Measurements from ENCODE around the gene TECPR2. TPM values are rescaled to one million over a fixed set of nuclear protein-coding genes. Genes with fewer than 3 reads are reported as not detected.

The TECPR2 gene
- 6.0 and 18.8 TPM in 2 replicates for total RNA-seq

DNA sequence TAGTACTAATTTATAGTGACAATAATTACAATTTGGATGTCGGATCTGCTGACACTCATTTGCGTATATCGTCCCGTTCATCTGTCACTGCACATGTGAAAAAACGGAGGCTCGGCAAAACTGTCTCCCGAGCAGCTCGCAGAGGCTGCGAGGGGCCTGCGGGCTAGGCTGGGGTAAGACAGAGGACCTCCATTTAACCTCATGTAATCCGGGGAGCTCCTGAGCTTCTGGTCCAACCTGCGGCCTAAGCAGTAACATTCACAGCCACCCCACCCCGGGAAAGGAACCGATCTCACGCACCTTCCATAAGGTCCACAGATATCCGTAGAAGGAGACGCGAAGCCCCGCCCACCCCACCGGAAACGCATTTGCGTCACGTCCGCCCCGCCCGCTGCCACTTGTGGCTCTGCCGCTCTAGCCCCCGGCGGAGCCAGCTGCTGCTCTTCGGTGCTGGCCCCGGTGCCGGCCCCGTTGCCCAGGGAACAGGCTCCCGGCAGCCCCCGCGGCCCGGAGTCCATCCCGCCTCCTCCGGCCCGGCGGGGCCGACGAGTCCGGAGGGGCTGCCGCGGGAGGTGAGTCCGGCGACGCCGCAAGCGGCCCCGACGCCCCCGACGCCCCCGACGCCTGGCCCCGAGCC lies at the start of gene TECPR2, which contains the start of gene CINP:
TSS of gene TECPR2 (plus strand) at position 397 of the 637 bp plus-strand sequence. CDS start 13,781 bp downstream, outside the sequence.
TSS of gene CINP (minus strand) at position 346 of the 637 bp plus-strand sequence. CDS start at position 307, 39 bp downstream.

GRCh38 chr14:102319351-102320032 lies 43.2 kb upstream of the TECPR2 start, which contains the start of gene ZNF839:
Gene ZNF839, plus strand, starts transcription at chr14:102319746. Its CDS starts 20 bp downstream, at chr14:102319766.

GRCh38 chr14:102509746-102510615 lies 147.2 kb downstream of the TECPR2 start, which contains the start of gene ANKRD9:
Gene ANKRD9, minus strand, starts transcription at chr14:102509776. Its CDS starts 1,887 bp downstream, at chr14:102507889.

Other genes with a start within 250 kb of the TECPR2 start
- 12.8 and 16.7 TPM in 2 replicates for gene WDR20, start 223.0 kb upstream of the TECPR2 start, total RNA-seq
- 1.8 and 2.8 TPM in 2 replicates for gene MOK, start 57.8 kb upstream of the TECPR2 start, total RNA-seq
- 7.3 and 7.5 TPM in 2 replicates for gene ZNF839, start 43.2 kb upstream of the TECPR2 start, total RNA-seq
- gene CINP, start 51 bp upstream of the TECPR2 start, total RNA-seq: 33.5 and 43.1 TPM in 2 replicates
- gene ANKRD9, start 146.8 kb downstream of the TECPR2 start, total RNA-seq: 8.4 and 9.4 TPM in 2 replicates
- gene RCOR1, start 229.7 kb downstream of the TECPR2 start, total RNA-seq: 10.2 and 21.8 TPM in 2 replicates

All from bladder microvascular endothelial cell (primary cell).